ENCODE measurements around the gene KLHL30.

GRCh38 chr2:238117199-238118154 lies 21.0 kb upstream of the KLHL30 start:
- TF ChIP-seq CTCF (IDR thresholded peaks at IDR 0.05) (no peak), POLR2AphosphoS5 (IDR thresholded peaks at IDR 0.05; ENCODE audit: insufficient read depth in 1 of 2, low read depth in 1 of 2) (no peak), POLR2A (IDR thresholded peaks at IDR 0.05) (no peak)

Data from vagina (tissue), 2 donors.